Right atrium auricular region (tissue), 2 donors: ENCODE data around the gene SOX13. TPM values are rescaled to one million over a fixed set of nuclear protein-coding genes. Genes with fewer than 3 reads are reported as not detected.

Source experiments
- DNase-seq: peaks from one replicate; pipeline ENCODE4 v3.0.0-alpha.2; 2019; ENCODE audit warnings: low spot score
- H3K27ac ChIP-seq, 2 donors: fragments of 200-600 bp; sonication (generic); 1 replicate in 1 of 2; 2 replicates in 1 of 2; pipeline ENCODE4 v1.5.1; 2016 to 2019
- H3K27me3 ChIP-seq, 2 donors: fragments of 200-600 bp; sonication (generic); one replicate each; pipeline versions ENCODE4 v1.5.1 to v1.6.0; 2017 to 2019
- H3K36me3 ChIP-seq: fragments of 200-600 bp; sonication (generic); one replicate; pipeline ENCODE4 v1.5.1; 2016
- H3K4me1 ChIP-seq, 2 donors: fragments of 200-600 bp; sonication (generic); one replicate each; pipeline versions ENCODE4 v1.5.1 to v1.6.0; 2017 to 2019
- H3K4me3 ChIP-seq, 2 donors: fragments of 200-600 bp; sonication (generic); 1 replicate in 1 of 2; 2 replicates in 1 of 2; pipeline ENCODE4 v1.5.1; 2017 to 2019; ENCODE audit warnings: mild to moderate bottlenecking in 1 of 2, moderate library complexity in 1 of 2
- H3K9me3 ChIP-seq, 2 donors: fragments of 200-600 bp; sonication (generic); one replicate each; pipeline ENCODE4 v1.5.1; 2019
- total RNA-seq, 2 donors: library from RNA; depleted of rRNA; stranded (reverse); fragments of >200 nt; gene quantifications; one replicate each; pipeline ENCODE4 v1.1.0, GENCODE V29; 2016
- TF ChIP-seq, protein P1 (sequence below), 2 donors: fragments of 200-600 bp; sonication (generic); IDR thresholded peaks; one replicate each; pipeline ENCODE4 v1.5.1; 2019; ENCODE audit warnings: antibody characterized with exemption in 2 of 2

SOX13 gene
- total RNA-seq, 2 donors from 2014 or later, result 7.9 to 8.6 TPM

DNA sequence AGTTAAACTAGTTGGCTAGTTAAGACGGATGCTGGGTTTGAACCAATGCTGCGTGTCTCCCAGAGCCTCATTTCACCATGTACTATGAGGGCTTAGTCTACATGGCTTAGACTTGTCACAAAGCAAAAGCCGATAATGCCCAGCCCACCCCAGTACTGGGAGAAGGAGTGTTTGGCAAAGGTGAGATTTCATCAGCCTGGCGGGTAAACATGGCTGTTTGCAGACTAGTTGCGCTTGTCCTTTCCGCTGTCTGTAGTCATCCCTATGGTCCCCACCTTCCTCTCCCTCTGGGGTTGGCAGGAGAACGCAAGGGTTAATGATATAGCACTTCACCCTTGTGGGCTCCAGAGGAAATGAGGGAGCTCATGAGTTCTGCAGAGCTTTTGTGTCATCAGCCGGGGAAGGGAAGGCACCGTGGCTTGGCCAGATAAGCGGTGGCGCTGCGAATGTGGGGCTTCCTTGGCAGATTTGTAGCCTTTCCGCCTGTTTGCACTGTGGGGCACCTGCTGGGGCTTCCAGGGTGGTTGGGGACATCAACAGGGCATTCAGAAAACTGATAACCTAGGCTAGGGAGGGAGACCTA, 29.2 kb downstream of the SOX13 start:
- TF ChIP-seq, protein P1, sequence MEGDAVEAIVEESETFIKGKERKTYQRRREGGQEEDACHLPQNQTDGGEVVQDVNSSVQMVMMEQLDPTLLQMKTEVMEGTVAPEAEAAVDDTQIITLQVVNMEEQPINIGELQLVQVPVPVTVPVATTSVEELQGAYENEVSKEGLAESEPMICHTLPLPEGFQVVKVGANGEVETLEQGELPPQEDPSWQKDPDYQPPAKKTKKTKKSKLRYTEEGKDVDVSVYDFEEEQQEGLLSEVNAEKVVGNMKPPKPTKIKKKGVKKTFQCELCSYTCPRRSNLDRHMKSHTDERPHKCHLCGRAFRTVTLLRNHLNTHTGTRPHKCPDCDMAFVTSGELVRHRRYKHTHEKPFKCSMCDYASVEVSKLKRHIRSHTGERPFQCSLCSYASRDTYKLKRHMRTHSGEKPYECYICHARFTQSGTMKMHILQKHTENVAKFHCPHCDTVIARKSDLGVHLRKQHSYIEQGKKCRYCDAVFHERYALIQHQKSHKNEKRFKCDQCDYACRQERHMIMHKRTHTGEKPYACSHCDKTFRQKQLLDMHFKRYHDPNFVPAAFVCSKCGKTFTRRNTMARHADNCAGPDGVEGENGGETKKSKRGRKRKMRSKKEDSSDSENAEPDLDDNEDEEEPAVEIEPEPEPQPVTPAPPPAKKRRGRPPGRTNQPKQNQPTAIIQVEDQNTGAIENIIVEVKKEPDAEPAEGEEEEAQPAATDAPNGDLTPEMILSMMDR (IDR thresholded peaks at IDR 0.05), result no peak
- H3K4me1 ChIP-seq, result peaks cover 0 to 50% of the 10 kb centered on the region in 2 donors
- no peaks in the 10 kb centered on the region for H3K36me3 ChIP-seq
- no peaks in the 10 kb centered on the region for H3K27me3 ChIP-seq
- no peaks in the 10 kb centered on the region for H3K9me3 ChIP-seq
- DNase-seq, result no peak
- H3K27ac ChIP-seq, result peak overlapping the region in 1 of 2 donors; percentile 6
- no peak overlapping the region for H3K4me3 ChIP-seq

- TF ChIP-seq, protein P1 (IDR thresholded peaks at IDR 0.05), result no peak
- DNase-seq, result no peak
- peak overlapping the region in 1 of 2 donors; percentile 36 for H3K27ac ChIP-seq
- H3K27me3 ChIP-seq, result no peaks in the 10 kb centered on the region
- H3K36me3 ChIP-seq, result no peaks in the 10 kb centered on the region
- no peaks in the 10 kb centered on the region for H3K9me3 ChIP-seq
- no peak overlapping the region for H3K4me3 ChIP-seq
- peaks cover 0 to 57% of the 10 kb centered on the region in 2 donors for H3K4me1 ChIP-seq
These were observed 30.0 kb downstream of the SOX13 start for GRCh38 chr1:204102739-204103430.

DNA sequence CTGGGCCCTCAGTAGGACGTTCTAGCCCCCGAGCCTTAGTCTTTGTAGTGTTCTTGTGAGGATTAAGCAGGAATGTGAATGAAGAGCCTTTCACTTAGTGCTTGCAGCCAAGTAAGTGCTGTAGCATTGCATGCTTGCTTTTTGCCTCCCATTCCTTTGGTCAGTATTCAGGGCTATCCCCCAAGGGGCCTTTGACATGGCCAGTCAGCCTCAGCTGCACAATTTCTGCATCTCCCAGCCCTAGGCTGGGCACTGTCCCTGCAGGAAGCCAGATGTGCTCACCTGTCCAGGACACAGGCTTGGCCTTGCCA, 30.5 kb downstream of the SOX13 start:
- Histone ChIP-seq H3K27ac (peak overlapping the region; percentile 36 to 55), H3K4me3 (no peak overlapping the region), H3K36me3 (no peaks in the 10 kb centered on the region), H3K9me3 (no peaks in the 10 kb centered on the region), H3K4me1 (peaks cover 0 to 62% of the 10 kb centered on the region in 2 donors), H3K27me3 (no peaks in the 10 kb centered on the region)
- DNase-seq, result no peak
- TF ChIP-seq, protein P1 (IDR thresholded peaks at IDR 0.05), result no peak

DNA sequence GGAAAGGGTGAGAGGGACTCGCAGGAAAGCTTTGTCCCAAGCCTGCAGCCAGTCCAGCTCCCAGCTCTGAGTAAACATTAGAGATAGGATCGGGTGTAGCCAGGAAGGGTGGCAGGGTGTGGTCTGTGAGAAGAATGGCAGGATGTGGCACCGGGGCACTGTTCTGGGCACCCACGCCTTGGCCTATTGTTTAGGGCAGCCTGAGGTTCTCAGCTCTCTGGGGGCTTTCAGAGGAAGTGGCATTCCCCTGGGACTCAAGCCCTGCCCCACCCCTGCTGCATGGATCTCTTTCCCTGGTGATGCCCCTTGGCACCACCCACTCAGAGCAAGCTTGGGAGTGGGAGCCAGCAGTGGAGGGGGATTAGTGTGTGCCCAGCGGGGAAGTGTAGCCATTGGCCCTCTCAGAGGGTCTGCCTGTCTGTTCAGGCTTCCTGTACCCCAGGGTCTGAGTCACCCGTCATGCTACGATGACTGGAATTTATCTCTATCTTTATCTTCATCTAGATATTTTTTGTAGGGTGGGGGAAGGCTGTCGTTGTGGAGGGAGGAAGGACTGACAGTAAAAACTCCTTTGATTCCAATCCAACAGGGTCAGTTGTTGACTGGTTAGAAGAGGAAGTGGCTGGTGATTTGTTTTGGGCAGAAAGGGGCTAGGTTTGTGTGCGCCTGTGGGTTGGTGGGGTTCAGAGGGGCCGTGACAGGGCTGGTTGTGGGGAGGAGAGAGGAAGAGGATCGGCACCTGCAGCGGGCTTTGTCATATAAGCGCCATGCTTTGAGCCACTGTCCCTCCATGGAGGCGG, 31.6 kb downstream of the SOX13 start:
- H3K9me3 ChIP-seq, result no peaks in the 10 kb centered on the region
- no peak for DNase-seq
- H3K4me3 ChIP-seq, result no peak overlapping the region
- no peaks in the 10 kb centered on the region for H3K27me3 ChIP-seq
- peak overlapping the region; percentile 36 to 55 for H3K27ac ChIP-seq
- TF ChIP-seq, protein P1 (IDR thresholded peaks at IDR 0.05), result no peak
- no peaks in the 10 kb centered on the region for H3K36me3 ChIP-seq
- H3K4me1 ChIP-seq, result peaks cover 0 to 64% of the 10 kb centered on the region in 2 donors

DNA sequence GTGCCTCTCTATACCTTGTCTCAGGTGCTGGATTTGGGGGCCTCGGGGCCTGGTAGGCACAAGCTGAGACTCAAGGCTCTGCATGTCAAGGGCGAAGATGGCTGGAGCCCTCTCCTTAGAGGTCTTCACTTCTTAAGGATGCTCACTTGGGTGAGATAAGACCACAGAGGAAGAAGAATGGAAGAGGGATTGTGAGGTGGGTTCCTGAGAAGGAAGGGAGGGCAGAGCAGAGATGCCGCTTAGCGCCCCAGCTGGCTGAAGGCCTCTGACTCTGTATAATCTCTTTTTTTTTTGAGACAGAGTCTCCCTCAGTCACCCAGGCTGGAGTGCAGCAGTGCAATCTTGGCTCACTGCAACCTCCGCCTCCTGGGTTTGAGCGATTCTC, 32.2 kb downstream of the SOX13 start:
- H3K36me3 ChIP-seq, result no peaks in the 10 kb centered on the region
- H3K4me1 ChIP-seq, result peaks cover 0 to 64% of the 10 kb centered on the region in 2 donors
- H3K4me3 ChIP-seq, result no peak overlapping the region
- DNase-seq, result no peak
- no peaks in the 10 kb centered on the region for H3K27me3 ChIP-seq
- H3K27ac ChIP-seq, result peak overlapping the region in 1 of 2 donors; percentile 36
- no peaks in the 10 kb centered on the region for H3K9me3 ChIP-seq
- TF ChIP-seq, protein P1 (IDR thresholded peaks at IDR 0.05), result no peak
